Neural cell (in vitro differentiated cells): ENCODE results near the gene KCNMB2. TPM values are rescaled to one million over a fixed set of nuclear protein-coding genes. Genes with fewer than 3 reads are reported as not detected.

Source experiments
- H2AFZ ChIP-seq: fragments of 200-600, 300-800 bp; sonication (generic), shearing (Covaris generic); 2 replicates; pipeline ENCODE4 v1.6.0; 2014; ENCODE audit warnings: low read depth, mild to moderate bottlenecking, antibody characterized with exemption, low read length, moderate library complexity
- H3F3A ChIP-seq: fragments of 200-600 bp; shearing (Covaris generic); 2 replicates; pipeline ENCODE4 v1.6.1; 2016; ENCODE audit warnings: mild to moderate bottlenecking, moderate library complexity, mixed read lengths, antibody characterized with exemption, low read length; ENCODE audit not compliant: insufficient read depth, poor library complexity, severe bottlenecking
- H3K27ac ChIP-seq: fragments of 200-600, 300-800 bp; sonication (generic), shearing (Covaris generic); 2 replicates; pipeline ENCODE4 v1.5.1; 2014; ENCODE audit warnings: mild to moderate bottlenecking, low read length, moderate library complexity
- H3K27me3 ChIP-seq: fragments of 300-800, 200-600 bp; sonication (generic), shearing (Covaris generic); 2 replicates; pipeline ENCODE4 v1.6.0; 2014; ENCODE audit warnings: mild to moderate bottlenecking, low read depth, low read length, moderate library complexity; ENCODE audit not compliant: insufficient read depth
- H3K36me3 ChIP-seq: fragments of 300-800, 200-600 bp; sonication (generic), shearing (Covaris generic); 2 replicates; pipeline ENCODE4 v1.5.1; 2014; ENCODE audit warnings: mild to moderate bottlenecking, antibody characterized with exemption, low read length, moderate library complexity; ENCODE audit not compliant: insufficient read depth
- H3K4me2 ChIP-seq: fragments of 300-800, 200-600 bp; sonication (generic), shearing (Covaris generic); 2 replicates; pipeline ENCODE4 v1.6.0; 2014; ENCODE audit warnings: mild to moderate bottlenecking, low read length
- H3K4me3 ChIP-seq: fragments of 300-800, 200-600 bp; sonication (generic), shearing (Covaris generic); 2 replicates; pipeline ENCODE4 v1.5.1; 2014; ENCODE audit warnings: mild to moderate bottlenecking, low read length, moderate library complexity
- H3K79me2 ChIP-seq: fragments of 200-600 bp; shearing (Covaris generic); replicated peaks from 2 replicates; pipeline ENCODE4 v1.6.0; 2014; ENCODE audit warnings: mild to moderate bottlenecking, low read length, moderate library complexity; ENCODE audit not compliant: insufficient read depth
- H3K9ac ChIP-seq: fragments of 300-800, 200-600 bp; sonication (generic), shearing (Covaris generic); 2 replicates; pipeline ENCODE4 v1.6.1; 2016; ENCODE audit warnings: mild to moderate bottlenecking, low read length, mixed read lengths
- H3K9me2 ChIP-seq: fragments of 200-600 bp; shearing (Covaris generic); 2 replicates; pipeline ENCODE4 v1.6.1; 2016; ENCODE audit warnings: mild to moderate bottlenecking, low read length, mixed read lengths; ENCODE audit not compliant: insufficient read depth
- H3K9me3 ChIP-seq: fragments of 200-600, 300-800 bp; sonication (generic), shearing (Covaris generic); 2 replicates; pipeline ENCODE4 v1.6.1; 2016; ENCODE audit warnings: mild to moderate bottlenecking, mixed run types, low read length, moderate library complexity, mixed read lengths
- H4K20me1 ChIP-seq: fragments of 200-600 bp; shearing (Covaris generic); 2 replicates; pipeline ENCODE4 v1.6.1; 2016; ENCODE audit warnings: mild to moderate bottlenecking, mixed run types; ENCODE audit not compliant: insufficient read depth
- EP300 ChIP-seq: fragments of 450-650 bp; conservative IDR thresholded peaks from 2 replicates; pipeline ENCODE4 v1.6.1; 2014; ENCODE audit warnings: antibody characterized with exemption, mild to moderate bottlenecking, moderate library complexity; ENCODE audit not compliant: poor library complexity, severe bottlenecking
- EZH2 ChIP-seq: fragments of 200-600, 300-800 bp; shearing (Covaris generic), sonication (generic); IDR thresholded peaks from 2 replicates; pipeline ENCODE4 v1.6.1; 2014; ENCODE audit warnings: antibody characterized with exemption, low read length, borderline replicate concordance, mild to moderate bottlenecking; ENCODE audit not compliant: insufficient read depth, poor library complexity, severe bottlenecking
- MXI1 ChIP-seq: fragments of 450-650 bp; conservative IDR thresholded peaks from 2 replicates; pipeline ENCODE4 v1.6.1; 2014; ENCODE audit warnings: antibody characterized with exemption, mild to moderate bottlenecking; ENCODE audit not compliant: poor library complexity, severe bottlenecking
- POLR2AphosphoS5 ChIP-seq: IDR thresholded peaks from 2 replicates; pipeline ENCODE4 v1.6.1; 2012
- RAD21 ChIP-seq: fragments of 450-650 bp; conservative IDR thresholded peaks from 2 replicates; pipeline ENCODE4 v1.6.1; 2014; ENCODE audit warnings: antibody characterized with exemption, mild to moderate bottlenecking, moderate library complexity
- SMC3 ChIP-seq: fragments of 450-650 bp; conservative IDR thresholded peaks from 2 replicates; pipeline ENCODE4 v1.6.1; 2014; ENCODE audit warnings: antibody characterized with exemption, mild to moderate bottlenecking, moderate library complexity; ENCODE audit not compliant: poor library complexity
- TAF1 ChIP-seq: IDR thresholded peaks from 2 replicates; pipeline ENCODE4 v1.6.1; 2012; ENCODE audit warnings: low read depth
- polyA plus RNA-seq: library from polyadenylated mRNA; depleted of rRNA; stranded (reverse); fragments of >200 nt; gene quantifications from 2 replicates; pipeline ENCODE4 v1.2.3, GENCODE V29; 2014
- TF ChIP-seq, protein P1 (sequence below): IDR thresholded peaks from 2 replicates; pipeline ENCODE4 v1.6.1; 2012; ENCODE audit warnings: borderline replicate concordance
- TF ChIP-seq, protein P2 (sequence below): fragments of 450-650 bp; IDR thresholded peaks from 2 replicates; pipeline ENCODE4 v1.5.1; 2014; ENCODE audit warnings: antibody characterized with exemption, mild to moderate bottlenecking, moderate library complexity; ENCODE audit not compliant: poor library complexity, severe bottlenecking

Gene KCNMB2
- polyA plus RNA-seq, 1 donor from 2014 or later = 0.93 TPM

DNA sequence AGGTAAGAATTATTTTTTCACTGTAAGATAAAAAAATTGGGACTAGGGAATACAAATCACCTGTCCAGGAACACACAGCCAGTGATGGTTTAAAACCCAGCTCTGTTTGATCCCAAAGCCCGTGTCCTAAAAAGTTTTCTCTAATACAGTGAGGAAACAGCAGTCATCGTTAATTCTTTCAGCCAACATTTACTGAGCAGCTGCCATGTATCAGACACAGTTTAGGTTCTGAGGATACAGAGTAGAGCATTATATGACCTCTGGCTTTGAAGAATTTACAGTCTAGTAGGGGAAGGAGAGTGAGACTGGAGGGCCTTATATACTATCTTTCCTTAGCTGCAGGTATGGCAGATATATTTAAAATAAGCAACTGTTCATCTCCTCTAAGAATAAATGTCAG is 82.7 kb downstream of the KCNMB2 start:
- Histone ChIP-seq H2AFZ (no peak overlapping the region), H3K27ac (no peak overlapping the region), H3K4me2 (no peak overlapping the region), H3K9ac (no peak overlapping the region), H3K9me3 (no peaks in the 10 kb centered on the region), H3K9me2 (no peaks in the 10 kb centered on the region), H3K4me3 (no peak overlapping the region), H3K36me3 (no peaks in the 10 kb centered on the region), H3F3A (no peaks in the 10 kb centered on the region), H3K79me2 (no peaks in the 10 kb centered on the region), H4K20me1 (no peaks in the 10 kb centered on the region), H3K27me3 (no peaks in the 10 kb centered on the region)
- TF ChIP-seq SMC3 = no peak
- no peak for TF ChIP-seq TAF1
- TF ChIP-seq, protein P1, sequence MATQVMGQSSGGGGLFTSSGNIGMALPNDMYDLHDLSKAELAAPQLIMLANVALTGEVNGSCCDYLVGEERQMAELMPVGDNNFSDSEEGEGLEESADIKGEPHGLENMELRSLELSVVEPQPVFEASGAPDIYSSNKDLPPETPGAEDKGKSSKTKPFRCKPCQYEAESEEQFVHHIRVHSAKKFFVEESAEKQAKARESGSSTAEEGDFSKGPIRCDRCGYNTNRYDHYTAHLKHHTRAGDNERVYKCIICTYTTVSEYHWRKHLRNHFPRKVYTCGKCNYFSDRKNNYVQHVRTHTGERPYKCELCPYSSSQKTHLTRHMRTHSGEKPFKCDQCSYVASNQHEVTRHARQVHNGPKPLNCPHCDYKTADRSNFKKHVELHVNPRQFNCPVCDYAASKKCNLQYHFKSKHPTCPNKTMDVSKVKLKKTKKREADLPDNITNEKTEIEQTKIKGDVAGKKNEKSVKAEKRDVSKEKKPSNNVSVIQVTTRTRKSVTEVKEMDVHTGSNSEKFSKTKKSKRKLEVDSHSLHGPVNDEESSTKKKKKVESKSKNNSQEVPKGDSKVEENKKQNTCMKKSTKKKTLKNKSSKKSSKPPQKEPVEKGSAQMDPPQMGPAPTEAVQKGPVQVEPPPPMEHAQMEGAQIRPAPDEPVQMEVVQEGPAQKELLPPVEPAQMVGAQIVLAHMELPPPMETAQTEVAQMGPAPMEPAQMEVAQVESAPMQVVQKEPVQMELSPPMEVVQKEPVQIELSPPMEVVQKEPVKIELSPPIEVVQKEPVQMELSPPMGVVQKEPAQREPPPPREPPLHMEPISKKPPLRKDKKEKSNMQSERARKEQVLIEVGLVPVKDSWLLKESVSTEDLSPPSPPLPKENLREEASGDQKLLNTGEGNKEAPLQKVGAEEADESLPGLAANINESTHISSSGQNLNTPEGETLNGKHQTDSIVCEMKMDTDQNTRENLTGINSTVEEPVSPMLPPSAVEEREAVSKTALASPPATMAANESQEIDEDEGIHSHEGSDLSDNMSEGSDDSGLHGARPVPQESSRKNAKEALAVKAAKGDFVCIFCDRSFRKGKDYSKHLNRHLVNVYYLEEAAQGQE = no peak
- no peak for TF ChIP-seq EP300
- no peak for TF ChIP-seq EZH2
- no peak for TF ChIP-seq POLR2AphosphoS5
- no peak for TF ChIP-seq MXI1
- TF ChIP-seq, protein P2, sequence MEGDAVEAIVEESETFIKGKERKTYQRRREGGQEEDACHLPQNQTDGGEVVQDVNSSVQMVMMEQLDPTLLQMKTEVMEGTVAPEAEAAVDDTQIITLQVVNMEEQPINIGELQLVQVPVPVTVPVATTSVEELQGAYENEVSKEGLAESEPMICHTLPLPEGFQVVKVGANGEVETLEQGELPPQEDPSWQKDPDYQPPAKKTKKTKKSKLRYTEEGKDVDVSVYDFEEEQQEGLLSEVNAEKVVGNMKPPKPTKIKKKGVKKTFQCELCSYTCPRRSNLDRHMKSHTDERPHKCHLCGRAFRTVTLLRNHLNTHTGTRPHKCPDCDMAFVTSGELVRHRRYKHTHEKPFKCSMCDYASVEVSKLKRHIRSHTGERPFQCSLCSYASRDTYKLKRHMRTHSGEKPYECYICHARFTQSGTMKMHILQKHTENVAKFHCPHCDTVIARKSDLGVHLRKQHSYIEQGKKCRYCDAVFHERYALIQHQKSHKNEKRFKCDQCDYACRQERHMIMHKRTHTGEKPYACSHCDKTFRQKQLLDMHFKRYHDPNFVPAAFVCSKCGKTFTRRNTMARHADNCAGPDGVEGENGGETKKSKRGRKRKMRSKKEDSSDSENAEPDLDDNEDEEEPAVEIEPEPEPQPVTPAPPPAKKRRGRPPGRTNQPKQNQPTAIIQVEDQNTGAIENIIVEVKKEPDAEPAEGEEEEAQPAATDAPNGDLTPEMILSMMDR = no peak
- no peak for TF ChIP-seq RAD21

DNA sequence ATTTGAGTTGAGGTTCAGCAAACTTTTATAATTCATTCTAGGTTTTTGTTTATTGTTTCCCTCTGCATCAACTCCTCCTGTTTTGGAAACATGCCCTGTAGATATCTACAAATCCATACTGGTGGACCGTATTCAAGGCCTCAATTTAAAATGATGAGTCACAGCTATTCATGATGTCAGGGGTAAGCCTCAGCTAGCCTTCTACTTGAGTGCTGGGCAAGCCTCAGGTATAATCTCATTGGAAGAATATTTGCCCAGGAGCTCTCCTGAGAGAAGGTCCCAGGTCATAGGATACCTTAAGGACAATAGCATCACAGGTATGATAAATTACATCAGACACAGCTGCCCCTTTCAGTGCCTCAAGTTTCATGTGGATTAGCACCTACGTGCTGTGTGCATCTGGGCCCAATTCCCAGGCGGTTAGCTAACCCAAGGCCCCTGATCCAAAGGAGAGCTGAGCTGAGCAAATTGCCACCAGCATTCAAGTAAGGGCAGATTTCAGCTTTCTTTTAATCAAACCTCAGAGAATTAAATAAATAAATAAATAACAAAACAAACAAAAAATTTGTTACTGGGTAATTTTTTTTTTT is 87.5 kb downstream of the KCNMB2 start:
- H3K4me2 ChIP-seq = no peak overlapping the region
- H3K9me2 ChIP-seq = no peaks in the 10 kb centered on the region
- no peak overlapping the region for H3K9ac ChIP-seq
- H3K27ac ChIP-seq = no peak overlapping the region
- H3K4me3 ChIP-seq = no peak overlapping the region
- no peaks in the 10 kb centered on the region for H3K79me2 ChIP-seq
- H3K9me3 ChIP-seq = no peaks in the 10 kb centered on the region
- H3K36me3 ChIP-seq = no peaks in the 10 kb centered on the region
- no peak overlapping the region for H2AFZ ChIP-seq
- H3K27me3 ChIP-seq = no peaks in the 10 kb centered on the region
- no peaks in the 10 kb centered on the region for H3F3A ChIP-seq
- no peaks in the 10 kb centered on the region for H4K20me1 ChIP-seq
- TF ChIP-seq POLR2AphosphoS5 (no peak), MXI1 (no peak), EP300 (no peak), EZH2 (no peak), SMC3 (no peak), RAD21 (no peak), TAF1 (no peak)
- TF ChIP-seq, protein P2 = no peak
- TF ChIP-seq, protein P1 = no peak
